EL (cell line): ENCODE data around the gene P2RY8.
"Not testable (repeated sequence)": the region's sequence is repeated elsewhere in the genome, so short reads cannot be mapped to it uniquely, and the experiment has no call there.

Experiments used
- DNase-seq: peaks from one replicate; pipeline ENCODE4 v3.0.0-alpha.2; 2016

Gene P2RY8

GRCh38 chrX:1462596-1463251, 74.3 kb downstream of the P2RY8 start:
- DNase-seq = peak; percentile 34

DNA sequence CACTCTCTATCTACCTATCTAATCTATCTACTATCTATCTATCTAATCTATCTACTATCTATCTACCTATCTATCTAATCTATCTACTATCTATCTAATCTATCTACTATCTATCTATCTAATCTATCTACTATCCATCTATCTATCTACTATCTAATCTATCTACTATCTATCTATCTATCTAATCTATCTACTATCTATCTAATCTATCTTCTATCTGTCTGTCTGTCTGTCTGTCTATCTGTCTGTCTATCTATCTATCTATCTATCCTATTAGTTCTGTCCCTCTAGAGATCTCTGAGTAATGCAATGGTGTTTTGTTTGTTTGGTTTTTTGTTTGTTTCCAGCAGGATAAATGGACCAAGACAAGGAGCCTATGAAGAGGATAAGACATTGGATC, 74.9 kb downstream of the P2RY8 start:
- no peak for DNase-seq

- no peak for DNase-seq
Observed at GRCh38 chrX:1455948-1456280, 81.1 kb downstream of the P2RY8 start.

GRCh38 chrX:1453951-1454785, 82.8 kb downstream of the P2RY8 start:
- peak; percentile 73 for DNase-seq

GRCh38 chrX:1453395-1453783, 83.6 kb downstream of the P2RY8 start:
- no peak for DNase-seq

DNA sequence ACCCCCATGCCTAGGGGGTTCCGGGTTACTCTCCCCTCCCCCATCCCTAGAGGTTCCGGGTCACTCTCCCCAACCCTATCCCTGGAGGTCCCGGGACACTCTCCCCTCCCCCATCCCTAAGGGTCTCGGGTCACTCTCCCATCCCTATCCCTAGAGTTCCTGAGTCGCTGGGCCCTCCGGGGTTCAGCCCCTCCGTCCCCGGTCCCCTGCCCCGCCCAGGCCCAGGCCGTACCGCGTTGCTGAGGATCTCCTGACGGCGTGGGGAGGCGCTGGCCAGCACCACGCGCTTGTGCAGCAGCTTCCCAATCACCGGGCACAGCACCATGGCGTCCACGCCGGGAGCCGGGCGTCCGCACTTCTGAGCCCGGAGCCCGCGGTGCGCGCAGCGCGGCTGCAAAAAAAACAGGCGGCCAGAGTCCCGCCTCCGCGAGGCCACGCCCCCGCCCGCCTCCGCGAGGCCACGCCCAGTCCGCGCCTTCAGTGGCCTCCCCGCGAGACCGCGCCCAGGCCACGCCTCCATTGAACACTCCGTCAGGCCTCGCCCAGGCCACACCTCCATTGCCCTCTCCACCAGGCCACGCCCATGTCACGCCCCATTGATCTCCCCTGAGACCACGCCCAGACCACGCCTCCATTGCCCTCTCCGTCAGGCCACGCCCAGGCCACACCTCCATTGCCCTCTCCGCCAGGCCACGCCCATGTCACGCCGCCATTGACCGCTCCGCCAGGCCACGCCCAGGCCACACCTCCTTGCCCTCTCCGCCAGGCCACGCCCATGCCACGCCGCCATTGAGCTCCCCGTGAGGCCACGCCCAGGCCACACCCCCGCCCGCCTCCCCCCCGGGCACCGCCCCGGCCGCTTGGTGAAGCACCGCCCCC, 84.2 kb downstream of the P2RY8 start, which contains the start of gene ASMTL:
ASMTL (minus strand) TSS at position 394 of the 879 bp plus-strand sequence; CDS start at position 325, 69 bp downstream.
- DNase-seq = peak; percentile 98

GRCh38 chrX:1451661-1452515, 85.1 kb downstream of the P2RY8 start:
- no peak for DNase-seq

DNA sequence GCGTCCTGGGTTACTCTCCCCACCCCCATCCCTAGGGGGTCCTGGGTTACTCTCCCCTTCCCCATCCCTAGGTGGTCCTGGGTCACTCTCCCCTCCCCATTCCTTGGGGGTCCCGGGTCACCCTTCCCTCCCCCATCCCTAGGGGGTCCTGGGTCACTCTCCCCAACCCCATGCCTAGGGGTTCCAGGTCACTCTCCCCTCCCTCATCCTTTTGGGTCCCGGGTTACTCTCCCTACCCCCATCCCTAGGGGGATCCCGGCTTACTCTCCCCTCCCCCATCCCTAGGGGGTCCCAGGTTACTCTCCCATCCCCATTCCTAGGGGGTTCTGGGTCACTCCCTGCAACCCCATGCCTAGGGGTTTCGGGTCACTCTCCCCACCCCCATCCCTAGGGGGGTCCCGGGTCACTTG, 85.7 kb downstream of the P2RY8 start:
- no peak for DNase-seq

- no peak for DNase-seq
Observed at GRCh38 chrX:1450361-1451161, 86.4 kb downstream of the P2RY8 start.

- DNase-seq = no peak
Observed at GRCh38 chrX:1449823-1450149, 87.2 kb downstream of the P2RY8 start.

DNA sequence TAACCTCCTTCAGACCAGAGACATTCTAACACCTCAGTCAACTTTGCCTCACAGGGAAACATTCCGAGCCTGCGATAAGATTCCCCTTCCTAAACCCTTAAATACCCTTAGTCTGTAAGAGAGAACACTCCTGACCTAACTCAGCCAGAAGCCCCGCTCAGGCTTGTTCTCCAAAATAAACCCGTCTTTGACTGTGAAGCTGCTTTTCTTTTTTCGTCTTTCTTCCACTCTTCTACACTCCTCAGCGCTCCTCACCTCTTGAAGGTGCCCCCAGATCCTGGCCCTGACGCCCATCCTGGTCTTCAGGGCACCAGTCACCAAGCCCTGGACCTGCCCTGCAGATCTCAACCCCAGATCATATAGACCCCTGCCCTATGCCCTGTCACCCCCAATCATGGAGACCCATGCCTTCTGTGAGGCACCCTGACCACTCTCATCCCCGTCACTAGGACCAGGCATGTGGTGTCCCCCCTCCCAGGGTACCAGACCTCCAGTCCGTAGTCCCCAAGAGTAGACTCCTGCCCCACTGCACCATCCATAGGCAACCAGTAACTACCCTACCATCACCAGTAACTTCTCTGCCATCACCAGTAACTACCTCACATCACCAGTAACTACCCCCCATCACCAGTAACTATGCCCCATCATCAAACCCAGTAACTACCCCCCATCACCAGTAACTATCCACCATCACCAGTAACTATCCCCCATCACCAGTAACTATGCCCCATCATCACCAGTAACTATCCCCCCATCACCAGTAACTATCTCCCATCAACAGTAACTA, 87.8 kb downstream of the P2RY8 start:
- DNase-seq = no peak

DNA sequence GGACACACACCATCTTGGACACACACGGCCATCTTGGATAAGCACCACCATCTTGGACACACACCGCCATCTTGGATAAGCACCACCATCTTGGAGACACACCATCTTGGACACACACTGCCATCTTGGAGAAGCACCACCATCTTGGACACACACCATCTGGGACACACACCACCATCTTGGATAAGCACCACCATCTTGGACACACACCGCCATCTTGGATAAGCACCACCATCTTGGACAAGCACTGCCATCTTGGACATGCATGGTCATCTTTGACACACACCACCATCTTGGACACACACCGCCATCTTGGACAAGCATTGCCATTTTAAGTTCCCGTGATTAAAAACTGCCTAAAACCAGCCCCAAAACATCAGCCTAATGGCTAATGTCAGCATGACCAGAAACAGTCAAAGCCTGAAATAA, 88.4 kb downstream of the P2RY8 start:
- not testable (repeated sequence) for DNase-seq

GRCh38 chrX:1447969-1448572, 88.9 kb downstream of the P2RY8 start:
- not testable (repeated sequence) for DNase-seq

DNA sequence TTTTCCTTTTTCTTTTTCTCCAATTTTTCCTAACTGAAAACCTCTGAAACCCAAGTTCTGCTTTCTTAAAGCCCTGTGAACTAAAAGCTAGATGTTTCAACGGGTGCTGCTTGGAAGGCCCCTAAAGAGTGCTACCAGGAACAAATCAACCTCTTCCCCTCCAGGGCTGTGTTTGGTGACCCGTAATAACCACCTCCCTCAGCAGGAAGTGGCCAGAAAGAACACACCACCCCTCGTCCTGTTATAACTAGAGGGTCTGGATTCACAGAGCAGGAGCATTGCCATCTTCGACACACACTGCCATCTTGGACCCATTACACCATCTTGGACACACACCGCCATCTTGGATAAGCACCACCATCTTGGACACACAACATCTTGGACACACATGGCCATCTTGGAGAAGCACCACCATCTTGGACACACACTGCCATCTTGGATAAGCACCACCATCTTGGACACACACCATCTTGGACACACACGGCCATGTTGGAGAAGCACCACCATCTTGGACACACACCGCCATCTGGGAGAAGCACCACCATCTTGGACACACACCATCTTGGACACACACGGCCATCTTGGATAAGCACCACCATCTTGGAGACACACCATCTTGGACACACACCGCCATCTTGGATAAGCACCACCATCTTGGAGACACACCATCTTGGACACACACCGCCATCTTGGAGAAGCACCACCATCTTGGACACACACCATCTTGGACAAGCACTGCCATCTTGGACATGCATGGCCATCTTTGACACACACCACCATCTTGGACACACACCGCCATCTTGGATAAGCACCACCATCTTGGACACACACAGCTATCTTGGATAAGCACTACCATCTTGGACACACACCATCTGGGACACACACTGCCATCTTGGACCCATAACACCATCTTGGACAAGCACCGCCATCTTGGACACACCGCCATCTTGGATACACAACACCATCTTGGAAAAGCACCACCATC, 89.7 kb downstream of the P2RY8 start:
- not testable (repeated sequence) for DNase-seq

GRCh38 chrX:1444561-1445500, 92.2 kb downstream of the P2RY8 start:
- no peak for DNase-seq

DNA sequence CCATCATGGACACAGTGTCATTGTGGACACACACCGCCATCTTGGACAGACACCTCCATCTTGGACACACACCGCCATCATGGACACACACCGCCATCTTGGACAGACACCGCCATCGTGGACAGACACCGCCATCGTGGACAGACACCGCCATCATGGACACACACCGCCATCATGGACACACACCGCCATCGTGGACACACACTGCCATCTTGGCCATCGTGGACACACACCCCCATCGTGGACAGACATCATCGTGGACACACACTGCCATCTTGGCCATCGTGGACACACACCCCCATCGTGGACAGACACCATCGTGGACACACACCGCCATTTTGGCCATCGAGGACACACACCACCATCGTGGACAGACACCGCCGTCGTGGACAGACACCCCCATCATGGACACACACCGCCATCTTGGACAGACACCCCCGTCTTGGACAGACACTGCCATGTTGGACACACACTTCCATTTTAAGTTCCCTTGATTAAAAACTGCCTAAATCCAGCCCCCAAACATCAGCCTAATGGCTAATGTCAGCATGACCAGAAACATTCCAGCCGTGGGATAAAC, 93.4 kb downstream of the P2RY8 start:
- DNase-seq = no peak

- no peak for DNase-seq
Observed at GRCh38 chrX:1442724-1443367, 94.1 kb downstream of the P2RY8 start.
